ENCODE results near the gene SRD5A1.

Gene SRD5A1

DNA sequence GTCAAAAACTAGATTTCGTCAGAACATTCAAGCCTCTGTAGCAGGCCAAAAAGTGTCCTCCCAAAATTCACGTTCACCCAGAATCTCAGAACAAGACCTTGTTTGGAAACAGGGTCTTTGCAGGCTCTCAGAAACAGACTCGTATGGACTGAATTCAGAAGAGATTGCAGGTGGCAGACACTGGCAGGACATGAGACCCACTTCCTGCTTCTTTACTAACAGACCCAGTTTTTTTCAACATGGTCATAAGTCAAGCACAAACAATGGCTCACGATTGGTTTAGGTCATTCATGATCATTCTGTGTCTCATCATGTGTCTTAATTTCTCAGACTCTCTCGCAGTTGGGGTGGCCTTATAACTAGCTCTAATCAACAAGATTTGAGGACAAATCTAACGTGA lies 74.6 kb downstream of the SRD5A1 start:
- Histone ChIP-seq H3K9me3 (replicated peaks; ENCODE audit: low read length) (no peaks in the 10 kb centered on the region), H3K36me3 (ENCODE audit: insufficient read depth, low read length) (no peaks in the 10 kb centered on the region), H3K9ac (ENCODE audit: low read depth, low read length) (no peak overlapping the region), H3K27me3 (ENCODE audit: control insufficient read depth, insufficient read depth, low read length) (no peaks in the 10 kb centered on the region), H3K4me2 (ENCODE audit: low read length) (no peak overlapping the region), H3K4me3 (ENCODE audit: low read length) (no peak overlapping the region), H3K4me1 (ENCODE audit: control insufficient read depth, insufficient read depth, low read length) (peaks cover 26% of the 10 kb centered on the region)

DNA sequence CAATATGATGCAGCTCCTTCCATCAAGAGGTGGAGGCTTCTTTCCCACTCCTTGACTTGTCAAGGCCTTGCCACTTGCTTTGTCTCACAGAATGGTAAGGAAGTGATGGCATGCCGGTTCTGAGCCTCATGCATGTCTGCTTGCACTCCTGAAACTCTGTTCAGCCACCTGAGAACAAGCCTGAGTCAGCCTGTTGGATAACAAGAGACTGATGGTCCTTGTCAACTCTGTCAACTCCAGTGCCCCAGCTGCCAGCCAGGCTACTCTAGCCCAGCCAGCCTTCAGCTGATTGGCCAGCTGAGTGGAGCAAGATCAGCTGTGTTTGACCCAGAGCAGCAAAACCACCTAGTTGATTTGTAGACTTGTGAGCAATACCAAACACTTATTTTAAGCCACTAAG lies 75.6 kb downstream of the SRD5A1 start:
- H3K4me1 ChIP-seq (ENCODE audit: control insufficient read depth, insufficient read depth, low read length) = peaks cover 22% of the 10 kb centered on the region
- no peak overlapping the region for H3K4me2 ChIP-seq (ENCODE audit: low read length)
- H3K9ac ChIP-seq (ENCODE audit: low read depth, low read length) = no peak overlapping the region
- H3K36me3 ChIP-seq (ENCODE audit: insufficient read depth, low read length) = no peaks in the 10 kb centered on the region
- no peaks in the 10 kb centered on the region for H3K9me3 ChIP-seq (replicated peaks; ENCODE audit: low read length)
- no peaks in the 10 kb centered on the region for H3K27me3 ChIP-seq (ENCODE audit: control insufficient read depth, insufficient read depth, low read length)
- H3K4me3 ChIP-seq (ENCODE audit: low read length) = no peak overlapping the region

DNA sequence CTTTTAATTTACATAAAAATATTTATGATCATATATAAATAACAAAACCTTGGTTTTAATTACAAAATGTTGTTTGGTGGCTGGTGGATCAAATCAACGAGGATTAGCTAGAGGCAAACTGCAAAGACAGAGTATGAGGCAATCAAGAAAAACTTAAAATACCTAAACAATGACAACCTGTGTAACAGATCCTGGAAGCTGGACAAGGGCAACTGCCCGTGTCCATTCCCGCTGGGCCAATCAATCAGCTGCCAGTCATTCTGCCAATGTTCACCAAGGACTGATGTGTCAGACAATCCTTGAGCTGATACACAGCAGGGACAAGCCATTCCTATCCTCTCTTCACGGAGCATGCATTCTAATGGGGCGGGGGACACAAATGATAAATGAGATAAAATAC lies 76.8 kb downstream of the SRD5A1 start:
- Histone ChIP-seq H3K27me3 (ENCODE audit: control insufficient read depth, insufficient read depth, low read length) (no peaks in the 10 kb centered on the region), H3K36me3 (ENCODE audit: insufficient read depth, low read length) (no peaks in the 10 kb centered on the region), H3K4me3 (ENCODE audit: low read length) (no peak overlapping the region), H3K4me1 (ENCODE audit: control insufficient read depth, insufficient read depth, low read length) (peaks cover 10% of the 10 kb centered on the region), H3K4me2 (ENCODE audit: low read length) (no peak overlapping the region), H3K9ac (ENCODE audit: low read depth, low read length) (no peak overlapping the region), H3K9me3 (replicated peaks; ENCODE audit: low read length) (no peaks in the 10 kb centered on the region)

DNA sequence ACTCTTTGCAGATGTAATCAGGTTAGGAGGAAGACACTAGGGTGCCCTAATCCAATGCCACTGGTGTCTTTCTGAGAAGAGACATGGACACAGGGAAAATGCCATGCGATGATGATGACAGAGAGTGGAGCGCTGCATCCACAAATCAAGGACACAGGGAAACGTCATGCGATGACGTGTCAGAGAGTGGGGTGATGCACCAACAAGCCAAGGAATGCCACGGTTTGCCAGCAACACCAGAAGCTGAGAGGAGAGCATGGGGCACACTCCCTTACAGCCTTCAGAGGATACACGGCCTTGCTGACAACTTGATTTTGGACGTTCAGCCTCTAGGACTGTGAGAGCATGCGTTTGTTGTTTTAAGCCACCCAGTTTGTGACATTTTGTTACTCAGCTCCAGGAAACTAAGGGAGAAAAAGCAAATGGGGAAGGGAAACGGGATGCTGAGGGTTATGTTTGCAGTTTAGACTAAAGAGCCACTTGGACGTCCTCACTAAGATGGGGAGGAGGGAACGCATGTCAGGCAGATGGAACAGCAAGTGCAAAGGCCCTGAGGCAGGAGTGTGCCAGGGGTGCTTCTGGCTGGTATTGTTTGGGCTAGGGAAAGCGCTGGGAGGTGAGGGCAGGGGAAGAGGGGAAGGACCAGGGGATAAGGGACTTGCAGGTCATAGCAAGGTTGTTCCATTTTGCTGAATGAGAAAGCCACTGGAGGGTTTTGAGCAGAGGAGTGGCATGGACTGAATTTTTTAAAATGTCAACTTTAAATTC lies 77.5 kb downstream of the SRD5A1 start:
- Histone ChIP-seq H3K27me3 (ENCODE audit: control insufficient read depth, insufficient read depth, low read length) (no peaks in the 10 kb centered on the region), H3K4me3 (ENCODE audit: low read length) (no peak overlapping the region), H3K36me3 (ENCODE audit: insufficient read depth, low read length) (no peaks in the 10 kb centered on the region), H3K4me1 (ENCODE audit: control insufficient read depth, insufficient read depth, low read length) (peaks cover 13% of the 10 kb centered on the region), H3K9me3 (replicated peaks; ENCODE audit: low read length) (no peaks in the 10 kb centered on the region), H3K4me2 (ENCODE audit: low read length) (no peak overlapping the region), H3K9ac (ENCODE audit: low read depth, low read length) (no peak overlapping the region)

DNA sequence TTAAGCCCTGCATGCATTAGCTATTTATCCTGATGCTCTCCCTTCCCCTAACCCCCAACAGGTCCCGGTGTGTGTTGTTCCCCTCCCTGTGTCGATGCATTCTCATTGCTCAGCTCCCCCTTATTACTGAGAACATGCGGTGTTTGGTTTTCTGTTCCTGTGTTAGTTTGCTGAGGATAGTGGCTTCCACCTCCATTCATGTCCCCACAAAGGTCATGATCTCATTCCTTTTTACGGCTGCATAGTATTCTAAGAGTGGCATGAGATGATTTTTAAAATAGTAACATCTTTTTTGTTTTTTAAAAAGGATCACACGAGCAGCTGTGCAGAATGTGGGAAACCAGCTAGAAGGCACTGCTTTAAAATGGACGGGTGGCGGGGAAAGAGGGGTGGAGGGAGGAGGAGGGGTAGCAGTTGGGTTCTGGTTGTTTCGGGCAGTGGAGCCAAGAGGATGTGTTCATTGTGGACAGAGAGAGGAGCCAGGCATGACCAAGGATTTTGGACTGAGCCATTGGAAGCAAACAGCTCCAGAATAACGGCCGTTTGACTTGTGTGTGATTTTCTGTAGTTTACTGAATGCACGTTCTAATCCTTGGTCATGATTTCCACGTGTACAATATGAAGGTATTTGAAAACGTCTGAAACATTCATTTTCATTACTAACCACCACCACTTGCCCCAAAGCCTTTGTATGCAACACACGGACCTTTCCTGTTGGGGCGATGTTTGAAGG lies 78.3 kb downstream of the SRD5A1 start:
- H3K4me1 ChIP-seq (ENCODE audit: control insufficient read depth, insufficient read depth, low read length) = peaks cover 21% of the 10 kb centered on the region
- H3K9ac ChIP-seq (ENCODE audit: low read depth, low read length) = peak overlapping the region; percentile 90
- H3K4me2 ChIP-seq (ENCODE audit: low read length) = peak overlapping the region; percentile 95
- peak overlapping the region; percentile 85 for H3K4me3 ChIP-seq (ENCODE audit: low read length)
- peaks cover 2% of the 10 kb centered on the region for H3K36me3 ChIP-seq (ENCODE audit: insufficient read depth, low read length)
- no peaks in the 10 kb centered on the region for H3K27me3 ChIP-seq (ENCODE audit: control insufficient read depth, insufficient read depth, low read length)
- H3K9me3 ChIP-seq (replicated peaks; ENCODE audit: low read length) = no peaks in the 10 kb centered on the region

DNA sequence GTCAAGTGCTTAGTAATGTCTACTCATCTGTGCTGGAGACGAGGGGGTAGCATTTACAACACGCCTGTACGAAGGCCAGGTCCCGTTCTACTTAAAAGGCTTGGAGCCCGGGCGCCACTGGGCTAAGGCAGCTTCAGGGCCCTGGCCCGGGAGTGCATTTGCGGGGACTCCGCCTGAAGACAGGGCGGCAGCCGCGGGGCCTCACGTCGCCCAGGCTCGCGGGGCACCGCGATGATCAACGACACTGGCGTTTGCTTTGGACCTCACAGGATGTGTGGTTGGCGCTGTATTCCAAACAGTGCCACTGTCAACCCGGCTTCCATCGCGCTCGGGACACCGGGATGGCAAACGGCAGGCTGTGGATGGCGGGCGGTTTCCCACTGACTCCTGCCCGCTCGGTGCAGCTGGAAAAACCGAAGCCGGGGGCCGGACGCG lies 78.9 kb downstream of the SRD5A1 start:
- Histone ChIP-seq H3K9me3 (replicated peaks; ENCODE audit: low read length) (no peaks in the 10 kb centered on the region), H3K4me1 (ENCODE audit: control insufficient read depth, insufficient read depth, low read length) (peaks cover 27% of the 10 kb centered on the region), H3K27me3 (ENCODE audit: control insufficient read depth, insufficient read depth, low read length) (no peaks in the 10 kb centered on the region), H3K4me3 (ENCODE audit: low read length) (peak overlapping the region; percentile 85), H3K9ac (ENCODE audit: low read depth, low read length) (peak overlapping the region; percentile 90), H3K4me2 (ENCODE audit: low read length) (peak overlapping the region; percentile 95), H3K36me3 (ENCODE audit: insufficient read depth, low read length) (peaks cover 8% of the 10 kb centered on the region)

DNA sequence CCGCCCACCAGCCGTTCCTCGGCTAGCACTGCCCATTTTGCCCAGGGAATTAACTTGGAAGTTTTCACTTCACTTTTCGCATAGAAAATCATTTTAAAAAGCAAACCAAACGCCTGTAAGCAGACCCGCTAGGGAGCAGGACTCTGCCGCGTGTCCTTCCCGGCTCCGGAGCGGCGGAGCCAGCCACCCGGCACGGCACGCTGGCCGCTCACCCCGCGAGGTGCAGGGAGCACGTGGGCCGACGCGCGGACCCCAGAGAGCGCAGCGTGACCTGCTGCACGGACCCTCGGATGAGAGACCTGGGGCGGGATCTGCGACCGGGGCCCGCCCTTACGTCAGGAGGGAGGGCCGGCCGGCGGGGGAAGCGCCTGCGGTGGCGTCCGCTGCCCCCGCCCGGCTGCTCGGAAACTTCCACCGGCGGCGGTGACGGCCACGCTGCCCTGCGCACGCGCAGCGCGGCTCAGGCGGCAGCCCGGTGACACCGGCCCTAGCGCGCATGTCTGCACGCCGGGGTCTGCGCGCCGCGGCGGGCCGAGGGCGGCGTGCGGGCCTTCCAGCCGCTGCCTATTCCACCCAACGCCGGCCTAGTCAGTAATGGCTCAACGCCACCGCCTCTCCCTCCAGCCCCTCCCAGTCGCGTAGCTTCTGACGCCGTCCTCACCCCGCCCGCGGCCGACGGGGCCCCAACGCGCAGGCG lies 79.5 kb downstream of the SRD5A1 start:
- Histone ChIP-seq H3K9me3 (replicated peaks; ENCODE audit: low read length) (no peaks in the 10 kb centered on the region), H3K4me2 (ENCODE audit: low read length) (peak overlapping the region; percentile 95), H3K36me3 (ENCODE audit: insufficient read depth, low read length) (peaks cover 8% of the 10 kb centered on the region), H3K4me1 (ENCODE audit: control insufficient read depth, insufficient read depth, low read length) (peaks cover 32% of the 10 kb centered on the region), H3K9ac (ENCODE audit: low read depth, low read length) (peak overlapping the region; percentile 90), H3K4me3 (ENCODE audit: low read length) (peak overlapping the region; percentile 85), H3K27me3 (ENCODE audit: control insufficient read depth, insufficient read depth, low read length) (no peaks in the 10 kb centered on the region)

DNA sequence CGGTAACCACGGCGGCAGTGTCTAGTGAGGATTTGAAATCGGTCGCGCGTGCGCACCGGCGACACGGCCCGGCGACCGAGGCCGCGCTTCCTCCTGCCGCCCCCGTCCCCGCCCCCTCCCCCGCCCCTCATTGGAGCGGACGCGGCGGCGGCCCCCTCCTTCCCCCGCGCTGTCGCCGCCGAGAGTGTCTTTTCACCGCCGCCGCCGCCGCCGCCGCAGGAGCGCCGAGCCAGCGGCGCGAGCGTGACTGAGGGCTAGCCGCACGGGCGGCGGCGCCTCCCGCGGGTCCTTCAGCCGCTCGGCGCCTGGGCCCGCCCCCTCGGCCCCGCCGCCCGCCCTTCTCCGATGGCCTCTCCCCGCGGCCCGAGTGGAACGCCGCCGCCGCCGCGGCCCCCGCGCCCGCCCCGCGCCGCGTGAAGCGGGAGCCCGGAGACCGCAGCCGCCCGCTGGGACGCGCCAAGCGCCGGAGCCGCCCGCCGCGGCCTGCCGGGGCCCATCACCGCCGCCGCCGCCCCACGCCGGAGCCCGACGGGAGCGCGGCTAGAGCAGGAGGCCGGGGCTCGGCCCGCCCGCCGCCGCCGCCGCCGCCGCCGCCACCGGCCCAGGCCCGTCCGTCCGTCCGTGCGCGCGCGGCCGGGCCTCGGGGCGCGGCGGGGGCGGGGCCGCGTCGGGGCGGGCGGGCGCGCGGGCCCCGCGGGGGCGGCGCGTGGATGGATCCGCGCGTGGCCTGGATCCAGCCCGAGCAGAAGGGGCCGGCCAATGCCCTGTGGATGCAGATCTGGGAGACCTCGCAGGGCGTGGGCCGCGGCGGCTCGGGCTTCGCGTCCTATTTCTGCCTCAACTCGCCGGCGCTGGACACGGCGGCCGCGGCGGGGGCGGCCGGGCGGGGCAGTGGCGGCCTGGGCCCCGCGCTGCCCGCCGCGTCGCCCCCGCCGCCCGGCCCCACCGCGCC lies 80.3 kb downstream of the SRD5A1 start, which contains the start of gene TENT4A:
Gene TENT4A, plus strand, starts transcription at position 159 of the 952 bp plus-strand sequence. Its CDS starts 552 bp downstream, at position 711.
- Histone ChIP-seq H3K4me3 (ENCODE audit: low read length) (peak within 1 kb of the TSS; percentile 85), H3K9me3 (replicated peaks; ENCODE audit: low read length) (no peaks in the 10 kb centered on the region), H3K27me3 (ENCODE audit: control insufficient read depth, insufficient read depth, low read length) (no peaks in the 10 kb centered on the region), H3K36me3 (ENCODE audit: insufficient read depth, low read length) (peaks cover 8% of the 10 kb centered on the region), H3K4me2 (ENCODE audit: low read length) (peak within 1 kb of the TSS; percentile 95), H3K4me1 (ENCODE audit: control insufficient read depth, insufficient read depth, low read length) (peaks cover 35% of the 10 kb centered on the region), H3K9ac (ENCODE audit: low read depth, low read length) (peak within 1 kb of the TSS; percentile 90)

DNA sequence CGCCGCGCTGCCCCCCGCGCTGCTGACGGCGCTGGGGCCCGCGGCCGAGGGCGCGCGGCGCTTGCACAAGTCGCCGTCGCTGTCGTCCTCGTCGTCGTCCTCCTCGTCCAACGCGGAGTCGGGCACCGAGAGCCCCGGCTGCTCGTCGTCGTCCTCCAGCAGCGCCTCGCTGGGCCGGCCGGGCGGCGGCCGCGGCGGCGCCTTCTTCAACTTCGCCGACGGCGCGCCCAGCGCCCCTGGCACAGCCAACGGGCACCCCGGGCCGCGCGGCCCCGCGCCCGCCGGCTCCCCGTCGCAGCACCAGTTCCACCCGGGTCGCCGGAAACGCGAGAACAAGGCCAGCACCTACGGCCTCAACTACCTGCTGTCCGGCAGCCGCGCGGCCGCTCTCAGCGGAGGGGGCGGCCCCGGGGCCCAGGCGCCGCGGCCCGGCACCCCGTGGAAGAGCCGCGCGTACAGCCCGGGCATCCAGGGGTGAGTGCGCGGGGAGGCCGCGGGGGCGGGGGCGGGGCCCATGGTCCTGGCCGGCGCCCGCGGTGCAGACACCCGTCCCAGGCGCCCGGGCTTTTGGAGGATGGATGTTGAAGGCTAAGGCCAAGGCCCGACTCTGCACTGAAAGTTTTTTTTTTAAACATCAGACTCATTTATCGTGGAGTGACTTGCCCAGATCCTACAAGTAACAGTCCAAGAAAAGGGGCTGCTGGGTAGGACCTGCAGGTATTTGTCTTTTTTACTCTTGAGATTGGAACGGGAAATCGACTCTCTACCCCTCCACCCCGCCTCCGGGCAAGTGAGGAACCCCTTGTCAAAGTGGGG lies 81.2 kb downstream of the SRD5A1 start:
- Histone ChIP-seq H3K9ac (ENCODE audit: low read depth, low read length) (peak overlapping the region; percentile 70), H3K4me1 (ENCODE audit: control insufficient read depth, insufficient read depth, low read length) (peaks cover 38% of the 10 kb centered on the region), H3K9me3 (replicated peaks; ENCODE audit: low read length) (no peaks in the 10 kb centered on the region), H3K4me2 (ENCODE audit: low read length) (peak overlapping the region; percentile 92), H3K4me3 (ENCODE audit: low read length) (peak overlapping the region; percentile 70), H3K27me3 (ENCODE audit: control insufficient read depth, insufficient read depth, low read length) (no peaks in the 10 kb centered on the region), H3K36me3 (ENCODE audit: insufficient read depth, low read length) (peaks cover 8% of the 10 kb centered on the region)

DNA sequence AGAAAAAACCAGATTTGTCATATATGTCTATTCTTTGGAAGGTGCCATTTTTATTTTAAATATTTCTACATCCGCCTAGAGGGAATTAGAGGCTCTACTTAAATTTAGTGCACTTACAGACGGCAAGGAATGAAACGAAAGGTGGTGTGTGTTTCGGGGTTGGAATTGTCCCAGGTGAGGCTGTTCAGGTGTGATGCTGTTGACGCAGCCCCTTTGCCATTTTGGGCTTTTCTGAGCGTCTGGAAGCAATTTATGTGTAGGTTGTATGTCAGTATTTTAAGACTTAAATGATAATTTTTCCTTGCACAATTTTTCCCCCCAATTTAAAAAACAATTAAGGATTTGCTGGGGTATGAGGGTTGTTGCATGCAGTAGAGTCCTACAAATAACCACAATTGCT lies 82.0 kb downstream of the SRD5A1 start:
- peaks cover 46% of the 10 kb centered on the region for H3K4me1 ChIP-seq (ENCODE audit: control insufficient read depth, insufficient read depth, low read length)
- no peaks in the 10 kb centered on the region for H3K9me3 ChIP-seq (replicated peaks; ENCODE audit: low read length)
- H3K36me3 ChIP-seq (ENCODE audit: insufficient read depth, low read length) = peaks cover 8% of the 10 kb centered on the region
- H3K4me2 ChIP-seq (ENCODE audit: low read length) = peak overlapping the region; percentile 92
- peak overlapping the region; percentile 70 for H3K4me3 ChIP-seq (ENCODE audit: low read length)
- H3K9ac ChIP-seq (ENCODE audit: low read depth, low read length) = peak overlapping the region; percentile 70
- H3K27me3 ChIP-seq (ENCODE audit: control insufficient read depth, insufficient read depth, low read length) = no peaks in the 10 kb centered on the region

All from skeletal muscle satellite cell (primary cell).